ENCODE data around the gene DRD1.
"Not testable (repeated sequence)": the region's sequence is repeated elsewhere in the genome, so short reads cannot be mapped to it uniquely, and the experiment has no call there.

DNA sequence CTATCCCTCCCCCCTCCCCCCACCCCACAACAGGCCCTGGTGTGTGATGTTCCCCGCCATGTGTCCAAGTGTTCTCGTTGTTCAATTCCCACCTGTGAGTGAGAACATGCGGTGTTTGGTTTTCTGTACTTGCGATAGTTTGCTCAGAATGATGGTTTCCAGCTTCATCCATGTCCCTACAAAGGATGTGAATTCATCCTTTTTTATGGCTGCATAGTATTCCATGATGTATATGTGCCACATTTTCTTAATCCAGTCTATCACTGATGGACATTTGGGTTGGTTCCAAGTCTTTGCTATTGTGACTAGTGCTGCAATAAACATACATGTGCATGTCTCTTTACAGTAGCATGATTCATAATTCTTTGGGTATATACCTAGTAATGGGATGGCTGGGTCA lies 48.6 kb downstream of the DRD1 start:
- not testable (repeated sequence) for TF ChIP-seq EP300, POLR2A (IDR thresholded peaks at IDR 0.05)

All from gastroesophageal sphincter (tissue), 2 donors.